Small intestine (tissue), 16 donors: ENCODE results near the gene HLA-DPA1. TPM values are rescaled to one million over a fixed set of nuclear protein-coding genes. Genes with fewer than 3 reads are reported as not detected.

Source experiments
- DNase-seq, 2 donors: peaks; one replicate each; pipeline versions ENCODE4 v3.0.0 to v3.0.0-alpha.2; 2013
- FAIRE-seq: peaks from 2 replicates; lab custom pipeline; 2012; peaks lifted over from hg19 to GRCh38; lab: Jason Lieb, UNC
- H3K27ac ChIP-seq, 3 donors: one replicate each; pipeline ENCODE4 v1.5.1; 2013; ENCODE audit warnings: low read length in 2 of 3, mild to moderate bottlenecking in 2 of 3, control low read depth in 1 of 3, inconsistent platforms in 1 of 3, low read depth in 1 of 3, moderate library complexity in 1 of 3
- H3K27me3 ChIP-seq, 3 donors: one replicate each; pipeline ENCODE4 v1.6.1; 2013; ENCODE audit warnings: low read length in 3 of 3, inconsistent platforms in 1 of 3; ENCODE audit not compliant: control insufficient read depth in 3 of 3, insufficient read depth in 3 of 3
- H3K36me3 ChIP-seq, 3 donors: one replicate each; pipeline ENCODE4 v1.6.1; 2013; ENCODE audit warnings: low read length in 3 of 3, inconsistent platforms in 1 of 3, low read depth in 1 of 3, mild to moderate bottlenecking in 1 of 3, moderate library complexity in 1 of 3; ENCODE audit not compliant: control insufficient read depth in 3 of 3, insufficient read depth in 2 of 3
- H3K4me1 ChIP-seq, 3 donors: one replicate each; pipeline ENCODE4 v1.6.1; 2013; ENCODE audit warnings: low read length in 2 of 3, inconsistent platforms in 1 of 3, low read depth in 1 of 3, mild to moderate bottlenecking in 1 of 3, moderate library complexity in 1 of 3; ENCODE audit not compliant: control insufficient read depth in 3 of 3, insufficient read depth in 2 of 3
- H3K4me3 ChIP-seq, 3 donors: one replicate each; pipeline ENCODE4 v1.5.1; 2013; ENCODE audit warnings: low read length in 3 of 3, control low read depth in 1 of 3, inconsistent platforms in 1 of 3, low read depth in 1 of 3, mild to moderate bottlenecking in 1 of 3, moderate library complexity in 1 of 3
- H3K9me3 ChIP-seq, 2 donors: one replicate each; pipeline ENCODE4 v1.6.1; 2013; ENCODE audit warnings: low read depth in 1 of 2, low read length in 1 of 2; ENCODE audit not compliant: control insufficient read depth in 2 of 2, insufficient read depth in 1 of 2
- WGBS, 3 donors: extraction: QIAGEN DNeasy Blood & Tissue Kit; methylation state at CpG; one replicate each; pipeline ENCODE4 v1.1.7; 2013; 5-methylcytosine and 5-hydroxymethylcytosine counted together
- long read RNA-seq, 10 donors: transcript quantifications; one replicate each; lab custom pipeline, GENCODE V29; 2026
- polyA plus RNA-seq, 4 donors: library from polyadenylated mRNA; stranded (reverse) in 3 of 4; unstranded in 1 of 4; fragments of 200-250 nt in 3 of 4; fragments of 120-200 nt in 1 of 4; gene quantifications; one replicate each; pipeline versions ENCODE4 v1.2.1 to v1.2.3, GENCODE V29; 2013
- donor health status: healthy with polysubstance abuse.
- donor health status: control.
- donor health status: control.
- donor health status: Bipolar disorder and iron deficiency.
- donor health status: healthy.

Gene HLA-DPA1
- 100 to 1,000 TPM in 1 of 4 donors, 10 to 100 TPM in 2, 1 to 10 TPM in 1; 9.4 to 179 (median 59.4) TPM for polyA plus RNA-seq
- long read RNA-seq, donor 1, full-length matches to known transcripts: 13 of 347 reads
- long read RNA-seq, donor 1, partial matches to known transcripts: 334 of 347 reads
- long read RNA-seq, donor 1, other reads (novel, unspliced or antisense): 0 of 347 reads
- long read RNA-seq, donor 2, full-length matches to known transcripts: 7 of 92 reads
- long read RNA-seq, donor 2, partial matches to known transcripts: 85 of 92 reads
- long read RNA-seq, donor 2, other reads (novel, unspliced or antisense): 0 of 92 reads
- long read RNA-seq, donor 3, full-length matches to known transcripts: 10 of 460 reads
- long read RNA-seq, donor 3, partial matches to known transcripts: 384 of 460 reads
- long read RNA-seq, donor 3, other reads (novel, unspliced or antisense): 66 of 460 reads
- long read RNA-seq, donor 4: 0 reads
- long read RNA-seq, donor 5, full-length matches to known transcripts: 2 of 49 reads
- long read RNA-seq, donor 5, partial matches to known transcripts: 47 of 49 reads
- long read RNA-seq, donor 5, other reads (novel, unspliced or antisense): 0 of 49 reads
- long read RNA-seq, donor 6, full-length matches to known transcripts: 7 of 496 reads
- long read RNA-seq, donor 6, partial matches to known transcripts: 375 of 496 reads
- long read RNA-seq, donor 6, other reads (novel, unspliced or antisense): 114 of 496 reads
- long read RNA-seq, donor 7, partial matches to known transcripts: 13 of 14 reads
- long read RNA-seq, donor 7, other reads (novel, unspliced or antisense): 0 of 14 reads
- long read RNA-seq, donor 8: 0 reads
- long read RNA-seq, donor 9, full-length matches to known transcripts: 3 of 27 reads
- long read RNA-seq, donor 9, partial matches to known transcripts: 24 of 27 reads
- long read RNA-seq, donor 9, other reads (novel, unspliced or antisense): 0 of 27 reads
- long read RNA-seq, donor 10, full-length matches to known transcripts: 4 of 102 reads
- long read RNA-seq, donor 10, partial matches to known transcripts: 98 of 102 reads
- long read RNA-seq, donor 10, other reads (novel, unspliced or antisense): 0 of 102 reads

- FAIRE-seq (no peak), DNase-seq (peak in 1 of 2 donors; percentile 38)
- peaks cover 0 to 17% (median 0%) of the 10 kb centered on the region in 3 donors for H3K27me3 ChIP-seq
- no peaks in the 10 kb centered on the region for H3K9me3 ChIP-seq
- WGBS, 3 donors: 44 to 60% (median 48%) methylated on average over 8 of the region's 8 CpGs
- H3K27ac ChIP-seq: peak within 1 kb of the TSS in 2 of 3 donors; percentile 24 to 80
- H3K4me1 ChIP-seq: peaks cover 0 to 2% (median 0%) of the 10 kb centered on the region in 3 donors
- peaks cover 0 to 2% (median 0%) of the 10 kb centered on the region in 3 donors for H3K36me3 ChIP-seq
- peak within 1 kb of the TSS; percentile 4 to 48 (median 24) for H3K4me3 ChIP-seq
These were observed at the start of gene HLA-DPA1 for GRCh38 chr6:33073431-33073871. Gene HLA-DPA1 (minus strand): TSS chr6:33073649.

GRCh38 chr6:33123181-33123580, 49.7 kb upstream of the HLA-DPA1 start:
- peaks cover 0 to 17% of the 10 kb centered on the region in 2 donors for H3K9me3 ChIP-seq
- FAIRE-seq (no peak), DNase-seq (no peak)
- no peaks in the 10 kb centered on the region for H3K36me3 ChIP-seq
- H3K27me3 ChIP-seq: peaks cover 0 to 13% (median 4%) of the 10 kb centered on the region in 3 donors
- H3K4me1 ChIP-seq: no peaks in the 10 kb centered on the region
- H3K4me3 ChIP-seq: no peak overlapping the region
- 75 to 85% (median 77%) methylated on average over 6 of the region's 6 CpGs for WGBS, 3 donors
- H3K27ac ChIP-seq: no peak overlapping the region

- Histone ChIP-seq H3K27ac (no peak overlapping the region), H3K4me3 (no peak overlapping the region), H3K36me3 (no peaks in the 10 kb centered on the region), H3K9me3 (peaks cover 0 to 17% of the 10 kb centered on the region in 2 donors), H3K27me3 (peaks cover 0 to 35% (median 20%) of the 10 kb centered on the region in 3 donors), H3K4me1 (no peaks in the 10 kb centered on the region)
- no peak for FAIRE-seq
- 47 to 67% (median 59%) methylated on average over 3 of the region's 3 CpGs for WGBS, 3 donors
- DNase-seq: no peak
These were observed 46.6 kb upstream of the HLA-DPA1 start for GRCh38 chr6:33120001-33120400.

GRCh38 chr6:33118525-33119123, 45.2 kb upstream of the HLA-DPA1 start:
- WGBS, 3 donors: 0% methylated on average over 3 of the region's 3 CpGs
- no peak overlapping the region for H3K4me3 ChIP-seq
- no peaks in the 10 kb centered on the region for H3K4me1 ChIP-seq
- H3K27me3 ChIP-seq: peaks cover 0 to 43% (median 20%) of the 10 kb centered on the region in 3 donors
- H3K36me3 ChIP-seq: no peaks in the 10 kb centered on the region
- FAIRE-seq (peak; percentile 90), DNase-seq (peak; percentile 57 to 59)
- H3K9me3 ChIP-seq: peaks cover 0 to 8% of the 10 kb centered on the region in 2 donors
- no peak overlapping the region for H3K27ac ChIP-seq

- WGBS, 3 donors: 18 to 43% (median 29%) methylated on average over 9 of the region's 9 CpGs
- DNase-seq (no peak), FAIRE-seq (no peak)
- no peaks in the 10 kb centered on the region for H3K4me1 ChIP-seq
- no peak overlapping the region for H3K4me3 ChIP-seq
- no peaks in the 10 kb centered on the region for H3K9me3 ChIP-seq
- H3K36me3 ChIP-seq: no peaks in the 10 kb centered on the region
- H3K27ac ChIP-seq: no peak overlapping the region
- H3K27me3 ChIP-seq: peaks cover 0 to 50% (median 17%) of the 10 kb centered on the region in 3 donors
These were observed 44.4 kb upstream of the HLA-DPA1 start for GRCh38 chr6:33117811-33118277.

GRCh38 chr6:33116841-33117711, 43.6 kb upstream of the HLA-DPA1 start:
- H3K4me3 ChIP-seq: no peak overlapping the region
- H3K9me3 ChIP-seq: no peaks in the 10 kb centered on the region
- H3K4me1 ChIP-seq: no peaks in the 10 kb centered on the region
- peaks cover 0 to 56% (median 19%) of the 10 kb centered on the region in 3 donors for H3K27me3 ChIP-seq
- FAIRE-seq (no peak), DNase-seq (peak in 1 of 2 donors; percentile 2)
- 6 to 10% (median 9%) methylated on average over 32 of the region's 32 CpGs for WGBS, 3 donors
- no peak overlapping the region for H3K27ac ChIP-seq
- H3K36me3 ChIP-seq: no peaks in the 10 kb centered on the region

- H3K4me3 ChIP-seq: no peak overlapping the region
- no peak overlapping the region for H3K27ac ChIP-seq
- H3K27me3 ChIP-seq: peaks cover 0 to 56% (median 19%) of the 10 kb centered on the region in 3 donors
- FAIRE-seq (no peak), DNase-seq (no peak)
- H3K9me3 ChIP-seq: no peaks in the 10 kb centered on the region
- no peaks in the 10 kb centered on the region for H3K36me3 ChIP-seq
- WGBS, 3 donors: 8 to 19% (median 15%) methylated on average over 6 of the region's 6 CpGs
- no peaks in the 10 kb centered on the region for H3K4me1 ChIP-seq
These were observed 43.0 kb upstream of the HLA-DPA1 start for GRCh38 chr6:33116417-33116816.
